AG09319 (cell line): ENCODE measurements around the gene SOS2.

Source experiments
- DNase-seq: peaks from one replicate; pipeline ENCODE4 v3.0.0-alpha.2; 2010; ENCODE audit warnings: low read depth; ENCODE audit errors: extremely low read depth
- TF ChIP-seq, protein P1 (sequence below): IDR thresholded peaks from 2 replicates; pipeline ENCODE4 v1.5.1; 2011; ENCODE audit warnings: low read depth, mild to moderate bottlenecking, inconsistent platforms, low read length, moderate library complexity

SOS2 gene

DNA sequence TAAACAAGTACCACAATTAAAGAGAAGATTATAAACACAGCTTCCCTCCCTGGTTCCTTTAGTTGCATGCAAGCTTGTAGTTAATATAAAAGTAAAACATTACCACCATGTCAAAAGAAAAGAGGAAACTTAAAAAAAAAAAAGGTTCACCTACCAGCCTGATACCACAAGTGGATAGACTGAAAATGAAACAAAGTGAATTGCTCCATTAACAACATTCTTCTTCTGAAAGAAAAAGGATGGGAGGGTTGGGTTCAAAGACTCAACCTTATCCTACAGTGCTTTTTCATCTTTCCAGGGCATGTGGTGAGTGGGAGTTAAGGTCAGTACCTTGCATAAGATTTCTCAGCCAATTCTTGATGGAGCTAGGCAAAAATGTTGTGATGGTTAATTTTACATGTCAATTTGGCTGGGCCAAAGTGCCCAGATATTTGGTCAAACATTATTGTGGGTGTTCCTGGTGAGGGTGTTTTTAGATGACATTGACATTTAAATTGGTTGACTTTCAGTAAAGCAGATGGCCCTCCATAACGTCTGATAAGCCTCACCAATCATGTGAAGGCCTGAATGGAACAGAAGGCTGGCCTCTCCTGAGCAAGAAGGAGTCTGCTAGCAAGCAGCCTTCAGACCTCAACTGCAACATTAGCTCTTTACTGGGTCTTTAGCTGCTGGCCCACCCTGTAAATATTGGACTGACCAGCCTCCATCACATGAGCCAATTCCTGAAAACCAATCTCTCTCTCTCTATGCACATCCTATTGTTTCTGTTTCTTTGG is 143.8 kb downstream of the SOS2 start:
- TF ChIP-seq, protein P1, sequence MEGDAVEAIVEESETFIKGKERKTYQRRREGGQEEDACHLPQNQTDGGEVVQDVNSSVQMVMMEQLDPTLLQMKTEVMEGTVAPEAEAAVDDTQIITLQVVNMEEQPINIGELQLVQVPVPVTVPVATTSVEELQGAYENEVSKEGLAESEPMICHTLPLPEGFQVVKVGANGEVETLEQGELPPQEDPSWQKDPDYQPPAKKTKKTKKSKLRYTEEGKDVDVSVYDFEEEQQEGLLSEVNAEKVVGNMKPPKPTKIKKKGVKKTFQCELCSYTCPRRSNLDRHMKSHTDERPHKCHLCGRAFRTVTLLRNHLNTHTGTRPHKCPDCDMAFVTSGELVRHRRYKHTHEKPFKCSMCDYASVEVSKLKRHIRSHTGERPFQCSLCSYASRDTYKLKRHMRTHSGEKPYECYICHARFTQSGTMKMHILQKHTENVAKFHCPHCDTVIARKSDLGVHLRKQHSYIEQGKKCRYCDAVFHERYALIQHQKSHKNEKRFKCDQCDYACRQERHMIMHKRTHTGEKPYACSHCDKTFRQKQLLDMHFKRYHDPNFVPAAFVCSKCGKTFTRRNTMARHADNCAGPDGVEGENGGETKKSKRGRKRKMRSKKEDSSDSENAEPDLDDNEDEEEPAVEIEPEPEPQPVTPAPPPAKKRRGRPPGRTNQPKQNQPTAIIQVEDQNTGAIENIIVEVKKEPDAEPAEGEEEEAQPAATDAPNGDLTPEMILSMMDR = no peak
- DNase-seq = no peak

DNA sequence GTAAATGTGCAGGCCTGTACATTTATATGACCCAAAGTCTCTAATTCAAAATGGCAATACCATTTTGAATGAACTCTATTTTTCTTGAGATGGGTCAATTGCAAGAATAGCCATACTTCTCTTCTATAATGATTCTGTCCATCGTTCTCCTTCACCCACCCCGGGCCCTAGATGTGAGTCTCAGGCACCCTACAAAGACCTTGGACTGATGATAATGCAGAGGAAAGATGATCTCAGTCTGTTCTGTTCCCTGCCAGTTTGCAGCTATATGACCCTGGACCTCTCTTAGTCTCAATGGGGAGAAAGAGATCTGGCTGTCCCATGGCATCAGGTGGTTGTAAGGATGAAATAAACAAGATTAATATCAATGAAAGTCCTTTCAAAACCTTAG is 145.1 kb downstream of the SOS2 start:
- TF ChIP-seq, protein P1 = no peak

DNA sequence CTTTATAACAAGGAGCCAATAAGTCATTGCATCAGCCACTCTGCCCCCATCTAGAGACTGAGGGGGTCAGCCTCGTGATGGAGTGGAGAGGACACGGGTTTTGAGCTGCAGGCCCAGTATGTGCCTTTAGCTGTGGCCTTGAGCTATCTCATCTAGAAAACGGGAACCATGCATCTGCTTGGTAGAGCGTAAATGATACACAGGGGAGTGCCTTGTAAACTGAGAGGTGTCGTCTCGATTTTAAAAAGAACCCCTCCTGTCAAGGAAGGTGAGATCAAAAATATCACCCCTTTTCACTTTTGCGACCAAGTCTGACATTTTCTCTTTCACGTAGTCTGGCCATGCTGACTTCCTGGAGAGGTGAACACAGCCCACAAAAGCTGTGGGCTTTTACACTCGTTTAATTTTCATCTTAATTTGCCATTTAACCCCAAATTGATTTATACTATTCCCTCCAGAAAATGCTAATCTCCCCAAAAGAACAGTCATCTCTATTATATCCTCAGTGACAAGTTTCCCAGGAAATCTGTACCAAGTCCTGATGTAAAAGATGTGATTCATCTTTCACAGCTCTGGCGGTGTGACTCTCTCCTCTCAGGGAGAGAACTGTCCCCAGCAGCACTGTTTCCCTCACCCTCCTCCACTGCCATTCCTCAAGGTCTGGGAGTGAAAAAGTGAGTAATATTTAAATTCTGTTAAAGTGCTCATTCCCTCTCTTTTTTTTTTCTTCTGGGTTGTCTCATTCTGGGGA is 145.6 kb downstream of the SOS2 start:
- no peak for DNase-seq
- TF ChIP-seq, protein P1 = no peak

More for the DNA sequence above, 145.1 kb downstream of the SOS2 start:
- DNase-seq = no peak

DNA sequence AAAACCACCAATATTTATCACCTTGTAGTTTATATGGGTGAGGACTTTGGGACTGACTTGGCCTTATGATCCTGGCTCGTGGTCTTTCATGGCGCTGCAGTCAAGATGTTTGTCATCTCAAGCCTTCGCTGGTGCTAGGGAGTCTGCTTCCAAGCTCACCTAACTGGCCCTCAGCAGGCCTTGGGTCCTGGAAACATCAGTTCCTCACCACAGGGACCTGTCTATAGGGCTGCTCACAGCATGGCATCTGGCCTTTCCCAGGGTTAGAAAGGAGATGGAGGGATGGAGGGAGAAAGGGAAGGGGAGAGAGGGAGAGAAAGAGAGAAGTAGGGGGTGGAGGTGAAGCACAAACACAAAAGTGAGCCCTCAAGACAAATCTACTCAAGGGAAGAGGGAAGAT is 146.7 kb downstream of the SOS2 start:
- TF ChIP-seq, protein P1 = no peak
- DNase-seq = no peak

DNA sequence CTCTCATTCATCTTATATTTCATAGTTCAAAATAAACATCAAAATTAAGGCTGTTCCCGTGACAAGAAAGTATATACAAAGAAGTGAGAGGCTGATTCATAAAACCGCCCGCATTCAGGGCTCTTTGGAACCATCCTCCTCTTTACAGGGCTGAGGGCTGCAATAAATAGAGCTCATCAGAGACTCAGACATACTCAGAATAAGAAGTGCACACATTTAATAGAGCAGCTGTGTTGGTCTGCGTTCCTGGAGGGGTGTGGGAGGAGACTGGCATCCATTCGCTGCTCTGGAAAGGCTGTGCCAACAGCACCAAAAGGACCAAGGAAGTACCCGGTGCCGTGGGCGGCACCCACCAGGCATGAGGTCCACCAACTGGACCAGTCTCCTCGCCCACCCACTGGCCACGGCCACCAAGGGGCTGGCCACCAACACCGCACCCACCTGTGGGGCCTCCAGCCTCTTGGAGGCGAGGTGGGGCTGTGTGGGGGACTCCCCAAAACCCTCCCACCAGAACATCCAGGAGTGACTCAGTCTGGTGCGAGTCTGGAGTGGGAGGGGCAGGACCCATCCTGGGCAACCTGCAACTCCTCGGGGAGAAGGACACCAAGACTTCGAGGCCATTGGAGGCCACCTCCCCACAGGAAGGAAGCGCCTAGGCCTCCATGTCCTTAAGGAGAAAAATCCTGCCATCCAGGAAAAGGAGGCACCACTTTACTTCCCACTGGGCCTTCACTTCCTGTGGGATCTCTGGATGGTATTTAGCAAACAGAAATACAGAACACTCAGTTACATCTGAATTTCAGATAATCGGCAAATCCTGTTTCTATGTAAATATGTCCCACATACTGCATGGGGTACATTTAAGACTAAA is 147.7 kb downstream of the SOS2 start:
- DNase-seq = no peak
- TF ChIP-seq, protein P1 = no peak

DNA sequence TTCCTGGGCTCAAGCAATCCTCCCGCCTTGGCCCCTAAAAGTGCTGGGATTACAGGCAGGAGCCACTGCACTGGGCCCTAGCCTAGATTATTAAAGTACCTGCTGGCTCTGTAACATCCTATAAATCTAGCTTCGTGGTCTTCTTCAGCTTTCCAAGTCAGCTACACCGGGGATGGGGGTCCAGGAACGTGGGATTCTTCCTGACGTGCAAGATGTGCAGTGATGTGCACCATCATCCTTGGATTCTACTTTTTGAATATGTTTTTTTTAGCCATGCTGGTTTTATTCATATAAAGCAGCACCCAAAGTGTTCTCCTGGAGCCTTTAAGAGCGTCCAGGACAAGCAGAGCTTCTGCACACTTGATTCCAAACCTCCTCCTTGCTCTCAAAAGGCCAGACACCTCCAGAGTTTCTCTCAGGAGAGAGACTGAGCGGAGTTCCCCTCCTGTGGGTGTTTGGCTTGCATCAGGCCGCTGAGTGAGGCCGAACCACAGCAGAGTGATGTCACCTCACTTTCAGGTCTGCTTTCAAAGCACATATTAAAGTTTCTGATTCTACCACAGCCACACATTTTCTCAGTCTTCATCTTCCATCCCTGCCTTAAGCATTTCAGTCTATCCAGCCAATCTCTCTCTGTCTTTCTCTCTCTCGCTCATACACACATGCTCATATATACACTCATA is 148.5 kb downstream of the SOS2 start:
- no peak for DNase-seq
- TF ChIP-seq, protein P1 = no peak
